GM19395 (cell line): ENCODE measurements around the gene KLF4.

Experiments
- ATAC-seq: cut with Tn5 transposase; IDR thresholded peaks from one replicate; pipeline ENCODE4 v1.9.1; 2021; ENCODE audit warnings: mild to moderate bottlenecking, moderate library complexity; ENCODE audit not compliant: unreplicated experiment

Gene KLF4

GRCh38 chr9:107488375-107489143 lies 1.0 kb downstream of the KLF4 start:
- ATAC-seq = no peak

- no peak for ATAC-seq
These were observed 1.8 kb downstream of the KLF4 start for GRCh38 chr9:107487521-107488374.

- no peak for ATAC-seq
These were observed 2.7 kb downstream of the KLF4 start for GRCh38 chr9:107486674-107487520.

GRCh38 chr9:107485458-107486043 lies 4.0 kb downstream of the KLF4 start:
- ATAC-seq = no peak

GRCh38 chr9:107484117-107484723 lies 5.3 kb downstream of the KLF4 start:
- peak; percentile 69 for ATAC-seq

- ATAC-seq = no peak
These were observed 5.9 kb downstream of the KLF4 start for GRCh38 chr9:107483666-107484065.

- ATAC-seq = no peak
These were observed 8.5 kb downstream of the KLF4 start for GRCh38 chr9:107481035-107481434.

GRCh38 chr9:107480386-107480789 lies 9.2 kb downstream of the KLF4 start:
- no peak for ATAC-seq

GRCh38 chr9:107478805-107479204 lies 10.8 kb downstream of the KLF4 start:
- ATAC-seq = no peak

GRCh38 chr9:107474124-107474523 lies 15.4 kb downstream of the KLF4 start:
- ATAC-seq = no peak

- no peak for ATAC-seq
These were observed 16.8 kb downstream of the KLF4 start for GRCh38 chr9:107472581-107473340.

- no peak for ATAC-seq
These were observed 18.0 kb downstream of the KLF4 start for GRCh38 chr9:107471552-107471951.

- no peak for ATAC-seq
These were observed 22.2 kb downstream of the KLF4 start for GRCh38 chr9:107467416-107467815.

- no peak for ATAC-seq
These were observed 22.7 kb downstream of the KLF4 start for GRCh38 chr9:107466826-107467225.

- peak; percentile 83 for ATAC-seq
These were observed 23.8 kb downstream of the KLF4 start for GRCh38 chr9:107465467-107466451.

GRCh38 chr9:107464516-107464915 lies 25.1 kb downstream of the KLF4 start:
- no peak for ATAC-seq

- no peak for ATAC-seq
These were observed 26.9 kb downstream of the KLF4 start for GRCh38 chr9:107462691-107463090.
